Measurements from ENCODE around the gene PLET1.
A peak's percentile ranks its signal among the peaks of the same experiment; 100 is the strongest.

Gene PLET1

DNA sequence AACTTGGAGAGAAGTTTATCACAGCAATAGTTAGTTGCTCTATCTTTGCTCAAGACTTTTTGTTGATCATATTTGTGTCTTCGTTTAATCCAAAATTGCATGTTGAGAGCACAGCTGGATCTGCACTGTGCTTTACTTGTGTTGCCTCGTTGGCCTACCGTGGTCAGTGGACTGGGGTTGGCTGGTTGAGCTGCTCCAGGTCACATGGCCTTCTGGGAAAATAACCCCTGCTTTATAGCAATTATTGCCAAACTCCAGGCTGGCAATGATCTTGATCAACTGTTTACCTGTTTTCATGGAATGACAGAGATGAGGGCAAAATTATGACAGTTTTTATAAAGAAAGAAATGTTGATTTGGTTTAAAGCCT, 5.7 kb upstream of the PLET1 start:
- TF ChIP-seq, protein P1, sequence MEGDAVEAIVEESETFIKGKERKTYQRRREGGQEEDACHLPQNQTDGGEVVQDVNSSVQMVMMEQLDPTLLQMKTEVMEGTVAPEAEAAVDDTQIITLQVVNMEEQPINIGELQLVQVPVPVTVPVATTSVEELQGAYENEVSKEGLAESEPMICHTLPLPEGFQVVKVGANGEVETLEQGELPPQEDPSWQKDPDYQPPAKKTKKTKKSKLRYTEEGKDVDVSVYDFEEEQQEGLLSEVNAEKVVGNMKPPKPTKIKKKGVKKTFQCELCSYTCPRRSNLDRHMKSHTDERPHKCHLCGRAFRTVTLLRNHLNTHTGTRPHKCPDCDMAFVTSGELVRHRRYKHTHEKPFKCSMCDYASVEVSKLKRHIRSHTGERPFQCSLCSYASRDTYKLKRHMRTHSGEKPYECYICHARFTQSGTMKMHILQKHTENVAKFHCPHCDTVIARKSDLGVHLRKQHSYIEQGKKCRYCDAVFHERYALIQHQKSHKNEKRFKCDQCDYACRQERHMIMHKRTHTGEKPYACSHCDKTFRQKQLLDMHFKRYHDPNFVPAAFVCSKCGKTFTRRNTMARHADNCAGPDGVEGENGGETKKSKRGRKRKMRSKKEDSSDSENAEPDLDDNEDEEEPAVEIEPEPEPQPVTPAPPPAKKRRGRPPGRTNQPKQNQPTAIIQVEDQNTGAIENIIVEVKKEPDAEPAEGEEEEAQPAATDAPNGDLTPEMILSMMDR (IDR thresholded peaks at IDR 0.05; ENCODE audit: insufficient read depth, missing control alignments): no peak
- FAIRE-seq: no peak
- DNase-seq (ENCODE audit: insufficient read length, low spot score): no peak

DNA sequence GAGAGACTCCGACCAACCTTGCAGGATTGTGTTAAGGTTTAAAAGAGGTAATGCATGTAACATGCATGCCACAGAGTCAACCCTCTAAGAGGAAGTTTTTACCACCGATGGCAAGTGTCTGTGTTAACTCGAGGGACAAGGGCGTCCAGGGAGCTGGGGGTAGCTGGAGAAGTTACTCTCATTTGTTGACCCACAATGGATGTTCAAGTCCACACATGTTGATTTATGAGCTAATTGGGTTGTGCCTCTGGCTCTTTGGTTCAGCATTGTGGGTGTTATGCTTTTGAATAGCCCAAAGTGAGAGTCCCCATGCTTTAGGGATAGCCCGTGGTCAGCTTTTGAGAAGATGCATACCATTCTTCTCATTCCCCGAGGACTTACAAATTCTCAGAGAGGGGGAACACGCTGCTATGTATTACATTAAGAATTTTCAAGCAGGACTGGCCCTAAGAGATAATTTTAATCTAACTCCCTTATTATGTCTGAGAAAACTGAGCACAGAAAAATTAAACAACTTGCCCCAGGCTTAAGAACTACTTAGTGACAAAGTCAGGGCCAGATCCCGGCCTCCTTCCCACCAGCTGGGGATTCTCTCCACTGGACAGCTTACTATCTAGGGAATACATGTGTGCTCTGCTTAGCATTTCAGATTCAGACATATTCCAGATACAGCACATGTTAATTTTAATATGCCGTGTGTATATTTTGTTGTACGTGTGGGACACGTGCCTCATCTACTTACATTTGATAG, 5.2 kb upstream of the PLET1 start:
- FAIRE-seq: no peak
- DNase-seq (ENCODE audit: insufficient read length, low spot score): no peak
- TF ChIP-seq, protein P1 (IDR thresholded peaks at IDR 0.05; ENCODE audit: insufficient read depth, missing control alignments): no peak

DNA sequence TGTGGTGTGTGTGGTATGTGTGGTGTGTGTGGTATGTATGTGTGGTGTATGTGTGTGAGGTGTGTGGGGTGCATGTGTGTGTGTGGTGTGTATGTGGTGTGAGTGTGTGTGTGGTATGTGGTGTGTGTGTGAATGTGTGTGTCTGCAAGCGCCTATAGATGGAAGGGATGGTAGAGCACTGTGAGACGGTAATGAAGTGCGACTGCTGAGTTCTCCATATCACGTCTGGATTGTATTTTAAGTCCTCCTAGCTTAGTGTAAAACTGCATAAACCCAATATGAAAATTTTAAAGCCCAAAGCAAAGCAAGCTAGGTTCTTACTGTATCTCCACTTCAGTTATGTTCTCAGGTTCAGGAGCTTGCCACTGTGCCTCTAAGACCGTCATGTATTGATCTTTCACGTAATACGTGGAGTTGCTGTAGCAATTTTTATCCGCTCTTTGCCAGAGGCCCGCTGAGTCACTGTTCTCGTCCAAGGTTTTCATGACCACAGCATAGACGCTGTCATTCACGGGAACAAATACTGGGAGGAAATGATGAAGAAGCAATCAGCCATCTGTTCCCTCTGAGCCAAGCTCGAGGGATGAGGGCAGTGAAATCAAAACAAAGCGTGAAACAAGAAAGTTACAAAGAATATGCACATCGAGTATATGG, 5.5 kb downstream of the PLET1 start:
- TF ChIP-seq, protein P1 (IDR thresholded peaks at IDR 0.05; ENCODE audit: insufficient read depth, missing control alignments): no peak
- DNase-seq (ENCODE audit: insufficient read length, low spot score) (no peak), FAIRE-seq (peak; percentile 68)

DNA sequence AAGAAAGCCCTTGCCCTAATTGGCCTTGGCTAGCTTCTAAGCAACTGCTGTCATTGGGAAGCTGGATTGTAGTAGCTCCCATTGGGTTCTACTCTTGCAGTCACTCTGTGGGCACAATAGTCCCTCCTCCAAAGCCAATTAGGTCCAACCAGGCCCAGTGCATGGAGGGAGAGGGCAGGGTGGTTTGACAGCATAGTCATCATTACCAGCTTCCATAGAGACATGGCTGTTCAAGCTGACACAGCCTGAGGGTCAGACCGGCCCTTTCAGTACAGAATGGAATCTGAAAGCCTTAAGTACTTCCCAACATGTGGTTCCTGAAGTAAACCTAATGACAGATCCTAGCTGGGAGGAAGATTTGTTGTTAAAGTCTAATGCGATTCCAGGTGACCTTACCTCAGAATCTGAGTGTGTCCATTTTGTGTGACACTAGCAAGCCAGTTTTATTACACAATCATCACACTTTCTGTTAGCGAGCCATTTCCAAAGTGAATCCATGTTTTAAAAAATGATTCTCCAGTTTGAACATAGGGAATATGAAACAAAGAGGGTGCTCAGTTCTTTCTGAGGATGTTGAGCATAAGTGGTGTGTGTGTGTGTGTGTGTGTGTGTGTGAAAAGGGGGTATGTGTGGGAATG, 6.9 kb downstream of the PLET1 start:
- no peak for DNase-seq (ENCODE audit: insufficient read length, low spot score)
- TF ChIP-seq, protein P1 (IDR thresholded peaks at IDR 0.05; ENCODE audit: insufficient read depth, missing control alignments): no peak
- FAIRE-seq: no peak

DNA sequence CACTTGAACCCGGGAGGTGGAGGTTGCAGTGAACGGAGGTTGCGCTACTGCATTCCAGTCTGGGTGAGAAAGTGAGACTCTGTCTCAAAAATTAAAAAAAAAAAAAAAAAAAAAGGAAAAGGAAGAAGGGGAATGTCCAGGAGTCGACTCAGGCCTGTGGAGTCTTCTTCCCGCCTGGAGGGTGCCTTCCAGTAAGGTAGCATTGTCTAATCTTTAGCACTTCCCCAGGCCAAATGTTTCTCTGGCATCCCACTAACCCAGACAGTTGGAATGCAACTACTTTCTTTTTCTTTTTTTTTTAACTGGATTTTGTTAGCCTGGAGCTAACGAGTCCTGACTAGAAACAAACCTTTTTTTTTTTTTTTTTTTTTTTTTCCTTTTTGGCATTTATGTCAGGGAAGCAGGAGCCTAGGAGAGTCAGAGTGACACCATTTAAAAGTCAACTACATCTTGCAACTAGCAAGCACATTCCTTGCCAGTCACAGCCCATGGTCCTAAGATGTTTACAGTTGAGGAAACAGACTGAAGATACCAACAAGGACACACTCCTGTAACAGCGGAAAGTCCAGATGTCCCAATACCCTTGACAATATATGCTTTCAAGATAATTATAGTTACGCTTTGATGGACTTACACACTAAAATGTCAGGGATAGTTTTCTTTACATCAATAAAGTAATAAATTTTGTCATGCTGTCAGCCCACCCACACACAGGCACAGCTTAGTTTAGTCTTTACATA, 10.6 kb downstream of the PLET1 start:
- TF ChIP-seq, protein P1 (IDR thresholded peaks at IDR 0.05; ENCODE audit: insufficient read depth, missing control alignments): no peak
- FAIRE-seq: no peak
- DNase-seq (ENCODE audit: insufficient read length, low spot score): no peak

DNA sequence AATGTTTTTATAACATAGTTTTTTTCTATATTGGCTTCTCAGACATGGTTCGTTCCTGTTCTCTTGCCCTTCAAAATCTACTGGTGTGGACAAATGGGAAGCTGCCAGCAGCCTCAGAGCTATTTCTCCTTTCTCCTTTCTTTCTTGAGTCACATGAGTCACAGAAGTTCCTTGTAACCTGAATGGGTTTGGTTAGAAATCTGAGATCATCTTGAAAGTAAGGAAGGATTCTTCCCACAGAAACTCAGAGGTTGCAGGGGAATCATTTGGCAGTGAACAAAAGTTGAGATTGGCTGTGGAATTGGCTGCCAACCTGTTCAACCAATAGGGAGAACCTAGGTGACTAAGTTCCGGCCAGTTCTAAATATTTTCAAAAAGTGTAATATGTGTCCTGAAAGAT, 12.5 kb downstream of the PLET1 start:
- DNase-seq (ENCODE audit: insufficient read length, low spot score): no peak
- no peak for FAIRE-seq
- TF ChIP-seq, protein P1 (IDR thresholded peaks at IDR 0.05; ENCODE audit: insufficient read depth, missing control alignments): no peak
